Stimulated activated CD8-positive, alpha-beta memory T cell treated with anti-CD3 and anti-CD28 coated beads, Interleukin-2, amount 100 ng/mL, for 48 hours (primary cell): ENCODE measurements around the gene SLC35F3.

ENCODE experiments used
- DNase-seq, 2 donors: peaks; one replicate each; pipeline ENCODE4 v3.0.0-alpha.2; 2020; ENCODE audit warnings: low read depth in 2 of 2

Gene SLC35F3

GRCh38 chr1:234362558-234362957, 458.1 kb downstream of the SLC35F3 start:
- no peak for DNase-seq

- DNase-seq: no peak
Observed at GRCh38 chr1:234368320-234369032, 464.0 kb downstream of the SLC35F3 start.

- DNase-seq: no peak
Observed at GRCh38 chr1:234369033-234369430, 464.6 kb downstream of the SLC35F3 start.

GRCh38 chr1:234369784-234370183, 465.3 kb downstream of the SLC35F3 start:
- DNase-seq: no peak

GRCh38 chr1:234371414-234371813, 466.9 kb downstream of the SLC35F3 start:
- no peak for DNase-seq

GRCh38 chr1:234372011-234372757, 467.7 kb downstream of the SLC35F3 start:
- no peak for DNase-seq

- peak; percentile 83 to 85 for DNase-seq
Observed at GRCh38 chr1:234373064-234373958, 468.8 kb downstream of the SLC35F3 start, which contains the start of gene COA6. TSS of gene COA6 (plus strand) at chr1:234373456. CDS start at chr1:234373467, 11 bp downstream.

GRCh38 chr1:234373959-234374254, 469.4 kb downstream of the SLC35F3 start:
- no peak for DNase-seq
